ENCODE data around the gene PPP1R17. TPM values are rescaled to one million over a fixed set of nuclear protein-coding genes. Genes with fewer than 3 reads are reported as not detected.

PPP1R17 gene
- total and polyA plus RNA-seq, 2 donors (not counting 3 experiments of a cell fraction or from before 2014, with no cell fraction given) = not detected

DNA sequence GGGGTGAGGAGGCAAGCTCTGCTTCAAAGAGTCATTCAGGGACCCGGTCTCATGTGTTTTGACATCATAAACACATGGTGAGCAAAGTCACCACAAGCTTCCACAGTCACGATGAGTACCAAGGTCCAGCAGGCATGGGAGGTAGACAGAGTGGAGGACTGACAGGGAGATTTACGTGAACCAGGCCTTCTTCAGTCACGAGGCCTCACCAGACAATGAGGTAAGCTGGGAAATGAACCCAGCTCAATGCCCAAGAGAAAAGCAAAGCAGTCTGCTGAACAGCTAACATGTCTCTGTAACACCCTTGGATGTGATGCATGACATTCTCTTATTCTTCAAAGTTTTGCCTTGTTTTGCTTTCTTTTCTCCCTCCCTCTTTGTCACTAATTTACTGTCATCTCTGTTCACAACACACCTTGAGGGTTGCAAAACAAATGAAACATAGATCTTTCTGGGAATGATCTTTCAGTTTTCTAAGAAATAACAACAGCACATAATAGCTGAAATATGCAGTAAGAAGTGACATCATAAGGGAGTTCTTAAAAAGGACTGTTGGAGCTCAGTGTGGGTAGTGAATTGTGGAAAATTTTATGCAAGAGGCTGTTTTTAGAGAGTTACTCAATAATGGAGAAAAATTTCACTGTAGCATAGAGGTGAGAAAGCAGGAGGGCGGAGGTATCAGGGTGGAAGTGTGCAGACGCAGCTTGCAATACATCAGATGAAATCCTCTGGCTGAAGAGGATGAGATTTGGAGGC, 9.0 kb downstream of the PPP1R17 start:
- ChIA-PET CTCF (interaction anchor here (0.8 to 2.3 kb wide), 2 partner anchors 9 kb away, joined by 3 to 6 read pairs; partner anchors contain the start of gene PPP1R17), POLR2A (no interaction called here)
- H3K4me2 ChIP-seq (ENCODE audit: insufficient read depth, low read length) = no peak overlapping the region
- intact Hi-C loops (cut with micrococcal nuclease) = loop anchor here (5.0 kb wide), 1 partner anchor 49 kb away; no protein-coding TSS in a partner anchor
- H3K9me3 ChIP-seq (replicated peaks; ENCODE audit: control insufficient read depth, insufficient read depth, low read length) = no peaks in the 10 kb centered on the region
- peaks cover 0 to 3% of the 10 kb centered on the region in 2 experiments for H3K27me3 ChIP-seq (ENCODE audit: control insufficient read depth in 2 of 2, insufficient read depth in 2 of 2, low read length in 2 of 2)
- H3K4me1 ChIP-seq (ENCODE audit: control insufficient read depth, extremely low read depth, insufficient read depth, low read length) = no peaks in the 10 kb centered on the region
- FAIRE-seq (no peak), DNase-seq (ENCODE audit: low read depth, low spot score) (no peak)
- no peak overlapping the region for H3K27ac ChIP-seq (ENCODE audit: insufficient read depth, low read depth, low read length)
- no peaks in the 10 kb centered on the region for H3K79me2 ChIP-seq (ENCODE audit: control insufficient read depth, insufficient read depth, low read length)
- H3K4me3 ChIP-seq (replicated peaks in 1 of 3; ENCODE audit: insufficient read depth in 1 of 3, low read depth in 1 of 3, low read length in 3 of 3) = no peak overlapping the region
- H3K9ac ChIP-seq (replicated peaks; ENCODE audit: extremely low read depth, insufficient read depth, low read length) = no peak overlapping the region
- TF ChIP-seq FOS (IDR thresholded peaks at IDR 0.05; ENCODE audit: borderline replicate concordance, insufficient read depth, low read length) = no peak
- TF ChIP-seq, protein P1, sequence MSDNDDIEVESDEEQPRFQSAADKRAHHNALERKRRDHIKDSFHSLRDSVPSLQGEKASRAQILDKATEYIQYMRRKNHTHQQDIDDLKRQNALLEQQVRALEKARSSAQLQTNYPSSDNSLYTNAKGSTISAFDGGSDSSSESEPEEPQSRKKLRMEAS (IDR thresholded peaks at IDR 0.05; ENCODE audit: insufficient read depth, insufficient read length) = no peak
- no peak for TF ChIP-seq EZH2 (IDR thresholded peaks at IDR 0.05; ENCODE audit: borderline replicate concordance, low read depth, low read length, severe bottlenecking)
- no peak for TF ChIP-seq CTCF (IDR thresholded peaks at IDR 0.05; ENCODE audit: extremely low read depth in 1 of 2, insufficient read depth in 1 of 2, low read depth in 1 of 2, low read length in 2 of 2)
- no peak for TF ChIP-seq POLR2AphosphoS5 (IDR thresholded peaks at IDR 0.05; ENCODE audit: insufficient read depth, low read depth, low read length)
- TF ChIP-seq POLR2A (IDR thresholded peaks at IDR 0.05; ENCODE audit: low read depth, low read length) = no peak
- TF ChIP-seq GATA2 (IDR thresholded peaks at IDR 0.05; ENCODE audit: insufficient read depth, insufficient read length, low read depth, low read length) = no peak
- TF ChIP-seq JUN (IDR thresholded peaks at IDR 0.05; ENCODE audit: borderline replicate concordance, insufficient read depth, insufficient read length, low read depth) = no peak
- TF ChIP-seq MYC (IDR thresholded peaks at IDR 0.05; ENCODE audit: low read depth, low read length) = no peak
- no peaks in the 10 kb centered on the region for H4K20me1 ChIP-seq (replicated peaks; ENCODE audit: control insufficient read depth, extremely low read depth, insufficient read depth, low read length)
- no peaks in the 10 kb centered on the region for H3K36me3 ChIP-seq (ENCODE audit: control insufficient read depth in 2 of 2, extremely low read depth in 1 of 2, insufficient read depth in 2 of 2, low read length in 2 of 2)
- H2AFZ ChIP-seq (ENCODE audit: low read depth, low read length) = no peak overlapping the region
- dilution Hi-C loops (cut with MboI; ENCODE audit: extremely low pct_ligation_motif_present, low sequenced_read_pairs) = no loop called here
- H3K9me1 ChIP-seq (replicated peaks; ENCODE audit: control insufficient read depth, extremely low read depth, insufficient read depth, low read length) = no peaks in the 10 kb centered on the region
- BruUV-seq (replicated peaks) = no TSS peak
